Caki2 (cell line): ENCODE measurements around the gene WBP4. TPM values are rescaled to one million over a fixed set of nuclear protein-coding genes. Genes with fewer than 3 reads are reported as not detected.
"Not testable (repeated sequence)": the region's sequence is repeated elsewhere in the genome, so short reads cannot be mapped to it uniquely, and the experiment has no call there.

ENCODE experiments used
- DNase-seq: peaks from one replicate; pipeline ENCODE4 v3.0.0-alpha.2; 2015; ENCODE audit warnings: low read depth
- in situ Hi-C: cut with HindIII; loops from 2 replicates; pipeline ENCODE4 v1.10.0; 2016; ENCODE audit warnings: low sequenced_read_pairs, low pct_unique_long_range_greater_than_20kb, mixed read lengths
- total RNA-seq: library from RNA; depleted of rRNA; stranded (reverse); fragments of >200 nt; shearing (Covaris generic); gene quantifications from 2 replicates; pipeline ENCODE4 v1.2.3, GENCODE V29; 2014; ENCODE audit warnings: low replicate concordance

The WBP4 gene
- total RNA-seq, 1 experiment from 2014 or later, result 3.5 TPM

GRCh38 chr13:41040584-41041334, 20.6 kb upstream of the WBP4 start:
- in situ Hi-C loops, result no loop called here

DNA sequence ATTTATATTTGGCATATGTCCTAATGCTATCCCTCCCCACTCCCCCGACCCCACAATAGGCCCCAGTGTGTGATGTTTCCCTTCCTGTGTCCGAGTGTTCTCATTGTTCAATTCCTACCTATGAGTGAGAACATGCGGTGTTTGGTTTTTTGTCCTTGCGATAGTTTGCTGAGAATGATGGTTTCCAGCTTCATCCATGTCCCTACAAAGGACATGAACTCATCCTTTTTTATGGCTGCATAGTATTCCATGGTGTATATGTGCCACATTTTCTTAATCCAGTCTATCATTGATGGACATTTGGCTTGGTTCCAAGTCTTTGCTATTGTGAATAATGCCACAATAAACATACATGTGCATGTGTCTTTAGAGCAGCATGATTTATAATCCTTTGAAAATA, 18.9 kb upstream of the WBP4 start:
- DNase-seq, in situ Hi-C loops: not testable (repeated sequence)

More at GRCh38 chr13:41040584-41041334, 20.6 kb upstream of the WBP4 start:
- no peak for DNase-seq

DNA sequence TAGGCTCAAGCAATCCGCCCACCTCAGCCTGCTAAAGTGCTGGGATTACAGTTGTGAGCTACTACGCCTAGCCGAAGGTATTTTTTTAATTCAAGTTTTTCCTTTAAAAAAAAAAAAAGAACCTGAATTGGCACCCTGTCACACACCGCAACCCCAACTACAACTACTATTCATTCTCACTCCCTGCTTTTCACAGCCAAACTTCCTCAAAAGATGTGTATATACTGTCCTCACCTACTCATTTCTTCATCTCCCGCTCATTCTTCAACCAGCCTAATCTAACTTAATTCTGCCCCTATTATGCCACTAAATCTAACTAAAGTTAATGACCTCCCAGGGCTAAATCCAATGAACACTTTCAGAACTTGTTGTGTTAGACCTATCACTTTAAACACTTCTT, 12.7 kb upstream of the WBP4 start:
- in situ Hi-C loops, result no loop called here
- DNase-seq, result no peak

DNA sequence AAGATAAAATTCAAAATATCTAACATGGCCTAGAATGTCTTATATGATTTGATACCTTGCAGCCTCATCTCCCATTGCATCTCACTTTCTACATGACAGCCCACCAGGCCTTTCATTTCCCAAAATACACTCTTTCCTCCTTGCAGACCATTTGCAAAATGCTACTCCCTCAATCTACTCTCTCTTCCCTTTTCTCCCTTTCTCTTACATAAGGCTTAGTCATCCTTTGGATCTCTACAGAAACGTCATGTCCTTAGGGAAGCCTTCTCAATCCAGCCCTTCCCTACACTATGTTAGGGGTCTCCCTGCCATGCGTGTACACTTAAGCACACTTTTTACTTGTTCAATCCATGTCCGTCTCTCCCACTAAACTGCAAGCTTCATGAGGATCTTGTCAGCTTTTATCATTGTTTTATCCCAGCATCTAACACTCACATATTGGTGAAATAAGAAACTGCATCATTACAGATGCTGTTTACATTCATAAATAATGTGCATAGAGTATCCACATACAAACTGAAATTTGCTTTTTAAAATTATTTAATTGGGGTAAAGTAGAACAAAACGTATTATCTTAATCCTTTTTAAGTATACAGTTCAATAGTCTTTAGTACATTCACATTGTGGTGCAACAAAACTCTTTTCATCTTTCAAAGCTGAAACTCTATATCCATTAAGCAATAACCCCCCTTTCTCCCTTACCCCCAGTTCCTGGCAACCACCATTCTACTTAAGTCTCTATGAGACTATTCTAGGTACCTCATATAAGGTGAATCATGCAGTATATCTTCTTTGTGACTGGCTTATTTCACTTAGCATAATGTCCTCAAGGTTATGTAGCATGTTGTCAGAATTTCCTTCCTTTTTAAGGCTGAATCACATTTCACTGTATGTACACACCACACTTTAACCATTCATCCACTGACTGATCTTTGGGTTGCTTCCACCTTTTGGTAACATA, 11.5 kb upstream of the WBP4 start:
- no peak for DNase-seq

GRCh38 chr13:41052441-41052840, 8.9 kb upstream of the WBP4 start:
- in situ Hi-C loops, result no loop called here
- no peak for DNase-seq

More for the DNA sequence above, 11.5 kb upstream of the WBP4 start:
- in situ Hi-C loops, result no loop called here

GRCh38 chr13:41053384-41053826, 7.9 kb upstream of the WBP4 start:
- in situ Hi-C loops, result no loop called here
- no peak for DNase-seq

DNA sequence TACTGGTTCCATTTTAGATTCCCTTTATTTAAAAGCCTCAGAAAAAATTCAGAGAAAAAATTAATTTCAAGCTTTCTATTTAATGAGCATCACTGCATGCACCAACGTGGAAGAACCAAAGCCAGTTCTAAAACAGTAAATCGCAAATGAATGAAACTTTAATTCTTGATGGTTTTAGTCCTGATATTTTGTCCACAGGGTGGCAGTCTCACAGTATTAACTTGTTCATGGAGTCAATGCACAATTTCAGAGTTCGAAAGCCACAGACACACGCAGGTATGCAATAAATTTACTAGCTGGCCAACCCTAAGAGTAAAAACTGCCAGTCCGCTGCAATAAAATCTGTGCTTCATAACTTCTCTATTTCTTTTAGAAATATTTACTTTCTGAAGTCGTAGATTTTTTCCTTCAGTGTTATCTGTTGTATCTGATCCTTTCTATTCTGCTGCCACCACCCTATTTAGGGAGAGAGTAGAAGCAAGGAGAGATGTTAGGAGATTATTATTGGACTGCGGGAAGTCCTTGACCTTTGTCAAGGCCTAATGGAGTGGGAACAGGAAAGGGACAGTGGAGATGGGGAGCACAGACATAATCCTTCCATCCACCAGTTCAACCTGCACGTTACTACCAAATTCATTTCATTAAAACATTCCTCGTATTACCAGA, 7.0 kb upstream of the WBP4 start:
- in situ Hi-C loops, result no loop called here
- DNase-seq, result peak; percentile 33

DNA sequence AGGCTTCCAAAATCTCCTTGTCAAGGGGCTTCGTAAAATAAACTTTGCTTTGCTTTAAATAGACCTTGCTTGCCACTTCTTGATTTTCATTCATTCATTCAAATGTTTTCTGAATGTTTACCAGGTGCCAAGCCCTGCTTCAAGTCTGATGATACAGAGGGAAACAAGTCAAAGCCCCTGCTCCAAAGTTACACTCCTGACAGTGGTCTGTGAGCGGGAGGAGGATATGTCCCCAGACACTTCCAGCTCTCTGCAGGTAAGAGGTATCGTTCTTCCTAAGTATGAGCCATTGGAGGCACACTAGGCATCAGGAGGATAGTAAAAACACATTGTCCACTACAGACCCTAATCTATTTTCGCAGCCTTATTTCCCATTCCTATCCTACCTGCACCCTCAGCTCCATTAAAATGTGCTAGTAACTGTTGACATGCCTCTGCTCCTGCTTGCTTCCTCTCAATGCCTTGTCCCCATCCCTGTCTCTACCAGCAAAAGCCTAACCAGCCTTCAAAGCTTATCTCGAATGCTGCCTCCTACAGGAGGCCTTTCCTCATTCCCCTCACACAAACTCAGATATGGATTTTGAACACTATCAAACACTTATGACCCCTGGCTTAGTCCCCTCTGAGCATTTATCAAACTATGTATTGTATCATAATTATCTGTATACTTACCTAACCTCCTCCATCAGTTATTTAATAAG, 6.2 kb upstream of the WBP4 start:
- DNase-seq, result no peak
- in situ Hi-C loops, result no loop called here

DNA sequence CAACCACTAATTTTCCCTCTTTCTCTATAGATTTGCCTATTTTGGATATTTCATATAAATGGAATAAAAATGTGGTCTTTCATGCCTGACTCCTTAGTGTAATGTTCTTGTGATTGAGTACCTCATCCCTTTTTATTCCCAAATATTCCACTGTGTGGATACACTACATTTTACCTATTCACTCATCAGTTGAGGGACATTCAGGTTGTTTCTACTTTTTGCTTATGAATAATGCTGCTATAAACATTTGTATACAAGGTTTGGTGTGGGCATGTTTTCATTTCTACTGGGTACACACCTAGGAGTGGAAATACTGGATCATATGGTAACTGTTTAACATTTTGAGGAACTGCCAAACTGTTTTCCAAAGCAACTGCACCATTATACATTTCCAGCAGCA, 5.1 kb upstream of the WBP4 start:
- in situ Hi-C loops, result no loop called here
- no peak for DNase-seq

DNA sequence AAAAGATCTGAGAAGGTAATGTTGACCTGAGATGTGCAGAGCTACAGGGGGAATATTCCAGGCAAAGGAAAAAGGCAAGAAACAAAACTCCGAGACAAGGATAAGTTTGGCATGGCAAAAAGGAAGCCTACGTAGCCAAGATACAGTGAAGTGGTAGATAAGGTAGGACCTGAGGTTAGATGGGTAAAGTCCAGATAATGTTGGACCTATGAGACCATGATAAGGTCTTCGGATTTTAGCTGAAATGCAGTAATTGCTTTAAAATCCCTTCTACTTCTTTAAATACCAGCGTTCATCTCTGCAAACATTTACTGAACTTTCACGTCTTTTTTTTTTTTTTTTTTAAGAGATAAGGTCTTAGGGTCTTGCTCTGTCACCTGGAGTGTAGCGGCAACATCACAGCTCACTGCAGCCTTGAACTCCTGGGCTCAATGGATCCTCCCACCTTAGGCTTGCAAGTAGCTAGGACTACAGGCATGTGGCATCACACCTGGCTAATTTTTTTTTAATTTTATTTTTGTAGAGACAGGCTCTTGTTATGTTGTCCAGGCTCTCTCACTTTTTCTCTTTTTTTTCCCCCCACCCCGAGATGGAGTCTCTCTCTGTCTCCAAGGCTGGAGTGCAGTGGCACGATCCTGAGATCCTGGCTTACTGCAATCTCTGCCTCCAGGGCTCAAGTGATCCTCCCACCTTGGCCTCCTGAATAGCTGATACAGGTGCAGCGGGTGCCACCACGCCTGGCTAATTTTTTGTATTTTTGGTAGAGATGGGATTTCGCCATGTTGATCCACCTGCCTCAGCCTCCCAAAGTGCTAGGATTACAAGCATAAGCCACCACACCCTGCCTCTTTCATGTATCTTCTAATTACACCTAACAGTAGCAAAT, 4.2 kb upstream of the WBP4 start:
- in situ Hi-C loops, result no loop called here
- no peak for DNase-seq

DNA sequence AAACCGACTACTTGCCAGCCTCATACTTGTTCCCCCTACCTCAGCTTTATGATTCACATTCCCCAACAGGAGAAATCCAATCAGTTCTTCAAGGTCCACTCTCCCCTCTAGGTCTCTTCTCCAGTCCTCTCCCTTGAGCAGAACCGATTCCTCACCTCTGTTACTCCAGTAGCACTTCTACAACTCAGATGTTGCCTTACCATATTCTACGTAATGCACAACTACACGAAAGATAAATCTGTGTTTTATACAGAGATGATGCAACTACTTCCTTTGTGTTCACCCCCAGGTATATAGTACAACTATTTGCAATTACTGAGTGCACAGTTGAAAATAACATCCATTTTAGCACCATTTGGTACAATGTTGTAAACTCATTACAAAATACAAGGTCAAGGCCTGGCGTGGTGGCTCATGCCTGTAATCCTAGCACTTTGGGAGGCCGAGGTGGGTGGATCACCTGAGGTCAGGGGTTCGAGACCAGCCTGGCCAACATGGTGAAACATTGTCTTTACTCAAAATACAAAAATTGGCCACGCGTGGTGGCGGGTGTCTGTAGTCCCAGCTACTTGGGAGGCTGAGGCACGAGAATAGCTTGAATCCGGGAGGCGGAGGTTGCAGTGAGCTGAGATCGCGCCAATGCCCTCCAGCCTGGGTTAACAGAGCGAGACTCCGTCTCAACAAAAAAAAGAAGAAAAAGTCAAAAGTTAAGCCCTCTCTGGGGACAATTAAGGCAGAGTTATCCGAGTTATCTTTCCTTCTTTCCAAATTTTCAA, 2.8 kb upstream of the WBP4 start:
- in situ Hi-C loops, result no loop called here
- DNase-seq, result no peak

- in situ Hi-C loops, result no loop called here
- no peak for DNase-seq
Measured at GRCh38 chr13:41059456-41060081, 1.7 kb upstream of the WBP4 start.

DNA sequence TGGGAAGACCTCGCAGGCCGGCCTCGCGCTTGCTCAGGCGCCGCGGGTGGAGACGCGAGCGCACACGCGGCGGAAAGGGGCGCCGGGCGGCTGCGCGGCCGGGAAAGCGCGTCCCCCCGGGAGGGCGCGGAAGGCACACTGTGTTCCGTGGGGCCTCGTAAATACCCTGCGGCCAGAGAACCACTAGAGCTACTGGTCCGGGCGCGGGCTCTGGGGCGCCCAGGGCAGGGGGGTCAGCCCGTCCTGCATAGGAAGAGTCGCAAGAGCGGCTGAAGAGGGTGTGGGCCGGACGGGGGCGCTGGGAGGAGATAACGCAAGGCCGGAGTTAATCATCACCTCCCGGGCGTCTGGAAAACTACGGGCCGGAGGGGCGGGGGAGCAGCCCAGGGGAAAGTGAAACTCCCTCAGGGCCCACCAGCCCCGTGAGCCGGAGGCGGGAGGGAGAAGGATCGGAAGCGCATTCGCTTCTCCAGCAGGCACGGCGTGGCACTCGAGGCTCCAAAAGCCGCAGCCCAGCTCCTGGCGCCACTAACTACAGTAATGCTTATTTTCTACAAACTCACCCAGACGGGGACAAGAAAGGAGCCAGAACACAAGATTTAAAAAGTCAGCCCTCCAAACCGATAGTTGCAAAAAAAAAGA, 1.1 kb upstream of the WBP4 start:
- peak; percentile 93 for DNase-seq
- in situ Hi-C loops, result no loop called here

- in situ Hi-C loops, result no loop called here
- DNase-seq, result peak; percentile 82
Measured at GRCh38 chr13:41060724-41061074, 610 bp upstream of the WBP4 start.

DNA sequence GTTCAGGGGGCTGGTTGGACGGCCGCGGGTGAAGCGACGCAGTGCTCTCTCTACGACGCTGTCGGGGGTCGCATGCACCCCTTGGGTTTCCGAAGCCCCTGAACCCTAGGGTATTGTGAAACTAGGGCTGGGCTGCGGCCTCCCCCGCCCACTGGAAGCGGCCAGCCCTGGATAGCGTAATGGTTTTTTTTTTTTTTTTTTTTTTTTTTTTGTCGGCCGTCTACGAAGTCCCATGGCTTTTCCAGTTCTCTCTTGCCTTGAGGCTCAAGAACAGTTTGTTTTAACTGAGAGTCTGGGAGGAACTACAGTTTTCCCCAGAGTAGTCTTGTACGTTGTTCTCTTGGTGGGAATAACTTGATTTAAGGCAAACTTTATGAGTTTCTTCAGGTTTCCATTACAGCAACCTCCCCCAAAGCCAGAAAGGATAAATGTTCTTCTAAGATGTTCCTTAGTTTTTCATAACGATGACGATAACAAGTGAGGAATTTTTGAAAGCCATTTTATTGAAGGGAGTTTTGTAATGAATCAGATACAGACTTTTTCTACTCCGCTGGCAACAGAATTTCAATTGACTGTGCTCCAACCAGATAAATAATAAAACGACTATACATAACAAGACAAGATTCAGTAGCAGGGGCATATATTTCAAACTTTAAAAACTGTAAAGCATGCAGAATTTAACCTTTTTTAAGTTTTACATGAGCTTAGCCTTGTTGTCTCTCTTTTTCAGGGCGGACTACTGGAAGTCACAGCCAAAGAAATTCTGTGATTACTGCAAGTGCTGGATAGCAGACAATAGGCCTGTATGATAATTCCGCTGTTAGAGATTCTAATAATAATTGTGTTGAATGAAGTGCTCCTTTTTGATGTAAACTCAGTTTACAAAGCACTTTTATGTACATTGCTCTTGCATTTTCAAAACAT, 867 bp downstream of the WBP4 start:
- in situ Hi-C loops, result no loop called here
- peak; percentile 79 for DNase-seq
